Mammary epithelial cell (primary cell): Measurements from ENCODE around the gene VWC2L.

ENCODE experiments used
- EZH2 ChIP-seq: IDR thresholded peaks from 2 replicates; pipeline ENCODE4 v1.6.1; 2012; ENCODE audit warnings: low read length, inconsistent platforms, borderline replicate concordance
- TF ChIP-seq, protein P1 (sequence below), 2 donors: IDR thresholded peaks in 1 of 2; conservative IDR thresholded peaks in 1 of 2; 2 replicates each; pipeline ENCODE4 v1.5.1; 2011 to 2012; ENCODE audit warnings: inconsistent platforms in 2 of 2, low read length in 2 of 2, mild to moderate bottlenecking in 2 of 2, control low read depth in 1 of 2, low read depth in 1 of 2; ENCODE audit not compliant: insufficient read depth in 1 of 2; ENCODE audit errors: extremely low read depth in 1 of 2

DNA sequence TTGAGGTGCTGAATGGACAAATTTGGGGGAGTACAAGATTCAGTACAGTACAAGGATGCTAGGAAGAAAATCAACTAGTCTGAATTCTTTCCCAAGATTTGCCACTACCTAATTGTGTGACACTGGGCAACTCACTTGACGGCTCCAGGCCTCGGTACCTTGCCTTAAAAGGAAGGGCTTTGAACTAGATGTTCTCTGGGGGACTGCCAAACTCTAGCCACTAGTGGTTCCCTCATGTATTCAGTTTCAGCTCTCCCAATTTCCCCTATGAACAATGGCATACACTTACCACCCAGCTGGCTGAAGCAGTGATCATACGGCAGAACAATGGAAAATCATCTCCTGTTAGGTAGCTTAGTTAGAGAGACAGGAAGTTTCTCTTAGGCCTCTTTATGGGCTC is 73.4 kb downstream of the VWC2L start:
- TF ChIP-seq EZH2, result no peak
- TF ChIP-seq, protein P1, sequence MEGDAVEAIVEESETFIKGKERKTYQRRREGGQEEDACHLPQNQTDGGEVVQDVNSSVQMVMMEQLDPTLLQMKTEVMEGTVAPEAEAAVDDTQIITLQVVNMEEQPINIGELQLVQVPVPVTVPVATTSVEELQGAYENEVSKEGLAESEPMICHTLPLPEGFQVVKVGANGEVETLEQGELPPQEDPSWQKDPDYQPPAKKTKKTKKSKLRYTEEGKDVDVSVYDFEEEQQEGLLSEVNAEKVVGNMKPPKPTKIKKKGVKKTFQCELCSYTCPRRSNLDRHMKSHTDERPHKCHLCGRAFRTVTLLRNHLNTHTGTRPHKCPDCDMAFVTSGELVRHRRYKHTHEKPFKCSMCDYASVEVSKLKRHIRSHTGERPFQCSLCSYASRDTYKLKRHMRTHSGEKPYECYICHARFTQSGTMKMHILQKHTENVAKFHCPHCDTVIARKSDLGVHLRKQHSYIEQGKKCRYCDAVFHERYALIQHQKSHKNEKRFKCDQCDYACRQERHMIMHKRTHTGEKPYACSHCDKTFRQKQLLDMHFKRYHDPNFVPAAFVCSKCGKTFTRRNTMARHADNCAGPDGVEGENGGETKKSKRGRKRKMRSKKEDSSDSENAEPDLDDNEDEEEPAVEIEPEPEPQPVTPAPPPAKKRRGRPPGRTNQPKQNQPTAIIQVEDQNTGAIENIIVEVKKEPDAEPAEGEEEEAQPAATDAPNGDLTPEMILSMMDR (conservative IDR thresholded peaks at IDR 0.05 in 1 of 2, IDR thresholded peaks at IDR 0.05 in 1 of 2; ENCODE audit: extremely low read depth in 1 of 2, insufficient read depth in 1 of 2, low read depth in 1 of 2, low read length in 2 of 2), result no peak
